ENCODE results near the gene GATD1. TPM values are rescaled to one million over a fixed set of nuclear protein-coding genes. Genes with fewer than 3 reads are reported as not detected.

GATD1 gene
- total and polyA plus RNA-seq, 3 donors from 2014 or later: 64.3 to 84.2 (median 80.9) TPM

- Histone ChIP-seq H3K27ac (no peak overlapping the region), H3K4me3 (no peak overlapping the region), H3K36me3 (ENCODE audit: low read depth, missing control alignments) (no peaks in the 10 kb centered on the region), H3K27me3 (no peaks in the 10 kb centered on the region), H3K9me3 (no peaks in the 10 kb centered on the region), H3K4me1 (no peaks in the 10 kb centered on the region)
- intact Hi-C loops (cut with DNase I; ENCODE audit: low total_unique reads): no loop called here
- no peak for DNase-seq
- WGBS, 2 donors: 67 to 70% methylated on average over 7 to 10 of the region's 10 CpGs
- TF ChIP-seq CTCF (IDR thresholded peaks at IDR 0.05): no peak
- no peak for TF ChIP-seq POLR2A (IDR thresholded peaks at IDR 0.05)
These were observed 14.7 kb downstream of the GATD1 start for GRCh38 chr11:762421-763072.

GRCh38 chr11:761526-762108 is 15.7 kb downstream of the GATD1 start:
- no peaks in the 10 kb centered on the region for H3K36me3 ChIP-seq (ENCODE audit: low read depth, missing control alignments)
- WGBS, 2 donors: 90 to 93% methylated on average over 8 of the region's 8 CpGs
- no peak for DNase-seq

GRCh38 chr11:760236-760635 is 17.1 kb downstream of the GATD1 start:
- Histone ChIP-seq H3K36me3 (ENCODE audit: low read depth, missing control alignments) (no peaks in the 10 kb centered on the region), H3K9me3 (no peaks in the 10 kb centered on the region), H3K27ac (no peak overlapping the region), H3K4me1 (no peaks in the 10 kb centered on the region), H3K27me3 (no peaks in the 10 kb centered on the region), H3K4me3 (no peak overlapping the region)
- TF ChIP-seq POLR2A (IDR thresholded peaks at IDR 0.05): no peak
- TF ChIP-seq CTCF (IDR thresholded peaks at IDR 0.05): no peak
- intact Hi-C loops (cut with DNase I; ENCODE audit: low total_unique reads): no loop called here
- DNase-seq: no peak

More at GRCh38 chr11:761526-762108, 15.7 kb downstream of the GATD1 start:
- intact Hi-C loops (cut with DNase I; ENCODE audit: low total_unique reads): no loop called here
- Histone ChIP-seq H3K9me3 (no peaks in the 10 kb centered on the region), H3K4me1 (no peaks in the 10 kb centered on the region), H3K4me3 (no peak overlapping the region), H3K27me3 (no peaks in the 10 kb centered on the region), H3K27ac (no peak overlapping the region)
- no peak for TF ChIP-seq CTCF (IDR thresholded peaks at IDR 0.05)
- no peak for TF ChIP-seq POLR2A (IDR thresholded peaks at IDR 0.05)

- Histone ChIP-seq H3K36me3 (ENCODE audit: low read depth, missing control alignments) (no peaks in the 10 kb centered on the region), H3K4me3 (no peak overlapping the region), H3K4me1 (peaks cover 14% of the 10 kb centered on the region), H3K27me3 (no peaks in the 10 kb centered on the region), H3K9me3 (no peaks in the 10 kb centered on the region), H3K27ac (no peak overlapping the region)
- intact Hi-C loops (cut with DNase I; ENCODE audit: low total_unique reads): no loop called here
- no peak for DNase-seq
- TF ChIP-seq POLR2A (IDR thresholded peaks at IDR 0.05) (no peak), CTCF (IDR thresholded peaks at IDR 0.05) (no peak)
- 43 to 81% methylated on average over 2 of the region's 2 CpGs for WGBS, 2 donors
These were observed 27.6 kb downstream of the GATD1 start for GRCh38 chr11:749731-750130.

GRCh38 chr11:748007-748359 is 29.3 kb downstream of the GATD1 start:
- intact Hi-C loops (cut with DNase I; ENCODE audit: low total_unique reads): no loop called here
- 8 to 18% methylated on average over 9 to 18 of the region's 18 CpGs for WGBS, 2 donors
- no peaks in the 10 kb centered on the region for H3K36me3 ChIP-seq (ENCODE audit: low read depth, missing control alignments)
- H3K27ac ChIP-seq: peak overlapping the region; percentile 14 to 79
- peak overlapping the region; percentile 93 to 100 for H3K4me3 ChIP-seq
- TF ChIP-seq CTCF (IDR thresholded peaks at IDR 0.05) (no peak), POLR2A (IDR thresholded peaks at IDR 0.05) (no peak)
- no peaks in the 10 kb centered on the region for H3K27me3 ChIP-seq
- H3K9me3 ChIP-seq: no peaks in the 10 kb centered on the region
- H3K4me1 ChIP-seq: peaks cover 14% of the 10 kb centered on the region
- no peak for DNase-seq

Data from testis (tissue), 3 donors.